Measurements from ENCODE around the gene RNU7-1. TPM values are rescaled to one million over a fixed set of nuclear protein-coding genes. Genes with fewer than 3 reads are reported as not detected.

RNU7-1 gene
- total and polyA plus RNA-seq, 9 of the 15 experiments (the other 6 are each of a cell fraction or from before 2014, with no cell fraction given) = not detected

- TF ChIP-seq USF2 (CRISPR knock-in tag; IDR thresholded peaks at IDR 0.05) (no peak), HDAC1 (IDR thresholded peaks at IDR 0.05) (no peak), COPS2 (conservative IDR thresholded peaks at IDR 0.05) (no peak), CUX1 (CRISPR knock-in tag; IDR thresholded peaks at IDR 0.05) (no peak), ZNF609 (CRISPR knock-in tag; IDR thresholded peaks at IDR 0.05; ENCODE audit: borderline replicate concordance) (no peak), ZFP30 (CRISPR knock-in tag; IDR thresholded peaks at IDR 0.05; ENCODE audit: borderline replicate concordance) (no peak), XRCC3 (IDR thresholded peaks at IDR 0.05) (no peak), HDAC2 (IDR thresholded peaks at IDR 0.05) (no peak), BRCA1 (IDR thresholded peaks at IDR 0.05) (no peak), BRCA1 (CRISPR knock-in tag; IDR thresholded peaks at IDR 0.05) (no peak), HDAC3 (IDR thresholded peaks at IDR 0.05; ENCODE audit: borderline replicate concordance, partially characterized antibody) (no peak)
- TF ChIP-seq, protein P1, sequence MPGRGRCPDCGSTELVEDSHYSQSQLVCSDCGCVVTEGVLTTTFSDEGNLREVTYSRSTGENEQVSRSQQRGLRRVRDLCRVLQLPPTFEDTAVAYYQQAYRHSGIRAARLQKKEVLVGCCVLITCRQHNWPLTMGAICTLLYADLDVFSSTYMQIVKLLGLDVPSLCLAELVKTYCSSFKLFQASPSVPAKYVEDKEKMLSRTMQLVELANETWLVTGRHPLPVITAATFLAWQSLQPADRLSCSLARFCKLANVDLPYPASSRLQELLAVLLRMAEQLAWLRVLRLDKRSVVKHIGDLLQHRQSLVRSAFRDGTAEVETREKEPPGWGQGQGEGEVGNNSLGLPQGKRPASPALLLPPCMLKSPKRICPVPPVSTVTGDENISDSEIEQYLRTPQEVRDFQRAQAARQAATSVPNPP (IDR thresholded peaks at IDR 0.05; ENCODE audit: borderline replicate concordance, insufficient read depth, insufficient read length) = no peak
- TF ChIP-seq, protein P2, sequence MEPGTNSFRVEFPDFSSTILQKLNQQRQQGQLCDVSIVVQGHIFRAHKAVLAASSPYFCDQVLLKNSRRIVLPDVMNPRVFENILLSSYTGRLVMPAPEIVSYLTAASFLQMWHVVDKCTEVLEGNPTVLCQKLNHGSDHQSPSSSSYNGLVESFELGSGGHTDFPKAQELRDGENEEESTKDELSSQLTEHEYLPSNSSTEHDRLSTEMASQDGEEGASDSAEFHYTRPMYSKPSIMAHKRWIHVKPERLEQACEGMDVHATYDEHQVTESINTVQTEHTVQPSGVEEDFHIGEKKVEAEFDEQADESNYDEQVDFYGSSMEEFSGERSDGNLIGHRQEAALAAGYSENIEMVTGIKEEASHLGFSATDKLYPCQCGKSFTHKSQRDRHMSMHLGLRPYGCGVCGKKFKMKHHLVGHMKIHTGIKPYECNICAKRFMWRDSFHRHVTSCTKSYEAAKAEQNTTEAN (CRISPR knock-in tag; IDR thresholded peaks at IDR 0.05) = no peak
Observed at GRCh38 chr12:6937481-6938352, 5.9 kb upstream of the RNU7-1 start (continued).

Data from K562 (cell line).